Uterus (tissue), 4 donors: ENCODE measurements around the gene RNF144A. TPM values are rescaled to one million over a fixed set of nuclear protein-coding genes. Genes with fewer than 3 reads are reported as not detected.

ENCODE experiments used
- DNase-seq, 2 donors: peaks; one replicate each; pipeline ENCODE4 v3.0.0-alpha.2; 2019 to 2020
- H3K27ac ChIP-seq, 2 donors: fragments of 200-600 bp; sonication (generic); 1 replicate in 1 of 2; 2 replicates in 1 of 2; pipeline ENCODE4 v1.5.1; 2016 to 2018
- H3K27me3 ChIP-seq, 2 donors: fragments of 200-600 bp; sonication (generic); one replicate each; pipeline ENCODE4 v1.5.1; 2018 to 2019; ENCODE audit warnings: control low read depth in 1 of 2
- H3K36me3 ChIP-seq, 2 donors: fragments of 200-600 bp; sonication (generic); one replicate each; pipeline ENCODE4 v1.5.1; 2019; ENCODE audit warnings: control low read depth in 1 of 2
- H3K4me1 ChIP-seq, 2 donors: fragments of 200-600 bp; sonication (generic); one replicate each; pipeline ENCODE4 v1.5.1; 2018 to 2019; ENCODE audit warnings: control low read depth in 1 of 2
- H3K4me3 ChIP-seq, 2 donors: fragments of 200-600 bp; sonication (generic); 1 replicate in 1 of 2; 2 replicates in 1 of 2; pipeline ENCODE4 v1.5.1; 2018 to 2019; ENCODE audit warnings: mild to moderate bottlenecking in 1 of 2
- H3K9me3 ChIP-seq, 2 donors: fragments of 200-600 bp; sonication (generic); one replicate each; pipeline ENCODE4 v1.5.1; 2019; ENCODE audit warnings: control low read depth in 1 of 2
- CTCF ChIP-seq, 4 experiments: fragments of 200-600 bp in 2 of 4; fragments of 450-650 bp in 2 of 4; sonication (generic) in 2 of 4; IDR thresholded peaks; one replicate each; pipeline ENCODE4 v1.5.1; 2016 to 2019; ENCODE audit warnings: antibody characterized with exemption in 4 of 4, mild to moderate bottlenecking in 2 of 4, moderate library complexity in 1 of 4
- POLR2A ChIP-seq, 2 donors: fragments of 450-650 bp; IDR thresholded peaks; one replicate each; pipeline ENCODE4 v1.6.1; 2016; ENCODE audit warnings: antibody characterized with exemption in 2 of 2, mild to moderate bottlenecking in 1 of 2, moderate library complexity in 1 of 2
- intact Hi-C: fragments of 100-400 bp; cut with DNase I; formaldehyde crosslinking; loops from one replicate; pipeline ENCODE4 v1.15.1; 2023; ENCODE audit warnings: low total_unique reads
- total RNA-seq, 4 donors: library from RNA; depleted of rRNA in 3 of 4; stranded (reverse); fragments of >200 nt in 3 of 4; gene quantifications; one replicate each; pipeline versions ENCODE4 v1.1.0 to v1.2.4, GENCODE V29; 2014 to 2023
- donor health status: DM: yes; HTN: yes; CAD: no.

RNF144A gene
- total RNA-seq, 4 donors from 2014 or later, result 22.5 to 103 (median 63.0) TPM

- no peaks in the 10 kb centered on the region for H3K27me3 ChIP-seq
- intact Hi-C loops, result no loop called here
- no peaks in the 10 kb centered on the region for H3K36me3 ChIP-seq
- TF ChIP-seq POLR2A (IDR thresholded peaks at IDR 0.05), result no peak
- TF ChIP-seq CTCF (IDR thresholded peaks at IDR 0.05), result no peak
- H3K4me1 ChIP-seq, result peaks cover 0 to 16% of the 10 kb centered on the region in 2 donors
- no peak for DNase-seq
- peak overlapping the region in 1 of 2 donors; percentile 42 for H3K27ac ChIP-seq
- no peak overlapping the region for H3K4me3 ChIP-seq
- no peaks in the 10 kb centered on the region for H3K9me3 ChIP-seq
Observed at GRCh38 chr2:6922201-6922656, 5.0 kb downstream of the RNF144A start.

GRCh38 chr2:6923319-6923718 lies 6.1 kb downstream of the RNF144A start:
- Histone ChIP-seq H3K9me3 (no peaks in the 10 kb centered on the region), H3K4me3 (no peak overlapping the region), H3K27me3 (no peaks in the 10 kb centered on the region), H3K4me1 (peaks cover 0 to 16% of the 10 kb centered on the region in 2 donors), H3K27ac (no peak overlapping the region), H3K36me3 (no peaks in the 10 kb centered on the region)
- no peak for DNase-seq
- TF ChIP-seq CTCF (IDR thresholded peaks at IDR 0.05) (no peak), POLR2A (IDR thresholded peaks at IDR 0.05) (no peak)
- intact Hi-C loops, result no loop called here

- Histone ChIP-seq H3K9me3 (no peaks in the 10 kb centered on the region), H3K4me3 (no peak overlapping the region), H3K4me1 (peaks cover 0 to 10% of the 10 kb centered on the region in 2 donors), H3K27ac (peak overlapping the region in 1 of 2 donors; percentile 33), H3K36me3 (no peaks in the 10 kb centered on the region), H3K27me3 (no peaks in the 10 kb centered on the region)
- TF ChIP-seq CTCF (IDR thresholded peaks at IDR 0.05), result no peak
- TF ChIP-seq POLR2A (IDR thresholded peaks at IDR 0.05), result no peak
- intact Hi-C loops, result no loop called here
- no peak for DNase-seq
Observed at GRCh38 chr2:6924101-6924923, 7.1 kb downstream of the RNF144A start.

GRCh38 chr2:6924924-6925409 lies 7.8 kb downstream of the RNF144A start:
- H3K4me3 ChIP-seq, result no peak overlapping the region
- no peaks in the 10 kb centered on the region for H3K36me3 ChIP-seq
- intact Hi-C loops, result no loop called here
- peaks cover 0 to 8% of the 10 kb centered on the region in 2 donors for H3K4me1 ChIP-seq
- H3K9me3 ChIP-seq, result no peaks in the 10 kb centered on the region
- H3K27ac ChIP-seq, result peak overlapping the region; percentile 33 to 63
- H3K27me3 ChIP-seq, result no peaks in the 10 kb centered on the region
- no peak for DNase-seq
- TF ChIP-seq CTCF (IDR thresholded peaks at IDR 0.05) (no peak), POLR2A (IDR thresholded peaks at IDR 0.05) (no peak)

GRCh38 chr2:6926071-6926732 lies 9.0 kb downstream of the RNF144A start:
- Histone ChIP-seq H3K9me3 (no peaks in the 10 kb centered on the region), H3K27ac (peak overlapping the region; percentile 40 to 63), H3K36me3 (no peaks in the 10 kb centered on the region), H3K4me1 (peaks cover 0 to 5% of the 10 kb centered on the region in 2 donors), H3K4me3 (no peak overlapping the region), H3K27me3 (no peaks in the 10 kb centered on the region)
- TF ChIP-seq POLR2A (IDR thresholded peaks at IDR 0.05), result no peak
- TF ChIP-seq CTCF (IDR thresholded peaks at IDR 0.05), result no peak
- intact Hi-C loops, result no loop called here
- DNase-seq, result no peak
